HG02981 (cell line): Measurements from ENCODE around the gene UFL1.

Experiments used
- ATAC-seq: cut with Tn5 transposase; IDR thresholded peaks from one replicate; pipeline ENCODE4 v1.9.1; 2021; ENCODE audit warnings: mild to moderate bottlenecking, moderate library complexity; ENCODE audit not compliant: unreplicated experiment

The UFL1 gene

GRCh38 chr6:96570053-96570452, 48.4 kb downstream of the UFL1 start:
- ATAC-seq, result no peak

GRCh38 chr6:96571551-96571950, 49.9 kb downstream of the UFL1 start:
- ATAC-seq, result no peak

- ATAC-seq, result no peak
These were observed 53.8 kb downstream of the UFL1 start for GRCh38 chr6:96575359-96575758.

GRCh38 chr6:96576221-96576620, 54.6 kb downstream of the UFL1 start:
- no peak for ATAC-seq

GRCh38 chr6:96582021-96582420, 60.4 kb downstream of the UFL1 start:
- no peak for ATAC-seq

- no peak for ATAC-seq
These were observed 60.8 kb downstream of the UFL1 start for GRCh38 chr6:96582436-96582835.

- no peak for ATAC-seq
These were observed 82.8 kb downstream of the UFL1 start for GRCh38 chr6:96604420-96604819.
